ENCODE measurements around the gene ANTXR1. TPM values are rescaled to one million over a fixed set of nuclear protein-coding genes. Genes with fewer than 3 reads are reported as not detected.

Gene ANTXR1
- total RNA-seq, 1 experiment from 2014 or later, result 25.7 TPM

DNA sequence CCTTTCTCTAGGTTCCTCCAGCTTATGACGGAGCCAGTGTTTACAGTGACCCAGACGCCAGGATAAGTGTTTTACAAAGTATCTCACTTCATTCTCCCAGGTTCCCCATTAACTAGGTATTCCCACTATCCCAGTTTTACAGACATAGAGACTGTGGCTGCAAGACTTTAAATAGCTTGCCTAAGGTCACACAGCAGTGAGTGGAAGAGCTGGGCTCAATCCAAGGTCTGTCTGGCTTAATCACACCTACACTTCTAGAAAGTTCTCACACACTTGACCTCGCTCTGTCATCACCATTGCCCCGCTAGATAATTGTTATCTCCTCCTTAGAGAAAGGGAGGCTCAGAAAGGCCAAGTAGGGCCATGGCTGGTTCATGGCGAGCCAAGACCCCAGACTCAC lies 110.2 kb downstream of the ANTXR1 start:
- Histone ChIP-seq H3K27me3 (ENCODE audit: insufficient read depth, low read length) (no peaks in the 10 kb centered on the region), H3K4me1 (ENCODE audit: control insufficient read depth in 1 of 2, insufficient read depth in 2 of 2, low read length in 2 of 2) (no peaks in the 10 kb centered on the region), H3K9ac (ENCODE audit: low read length) (no peak overlapping the region), H4K20me1 (ENCODE audit: insufficient read depth) (no peaks in the 10 kb centered on the region), H3K9me3 (ENCODE audit: control insufficient read depth in 1 of 2, insufficient read depth in 1 of 2, low read depth in 1 of 2, low read length in 2 of 2) (no peaks in the 10 kb centered on the region), H3K27ac (ENCODE audit: low read depth, low read length) (no peak overlapping the region), H3K4me3 (replicated peaks in 1 of 2; ENCODE audit: low read depth in 1 of 2, low read length in 2 of 2) (no peak overlapping the region), H3K4me2 (ENCODE audit: low read length) (no peak overlapping the region), H3K36me3 (ENCODE audit: control insufficient read depth in 1 of 2, insufficient read depth in 2 of 2, low read length in 2 of 2) (no peaks in the 10 kb centered on the region), H2AFZ (ENCODE audit: low read depth, low read length, poor library complexity, severe bottlenecking) (no peak overlapping the region), H3K79me2 (ENCODE audit: insufficient read depth, low read length) (no peaks in the 10 kb centered on the region), H3K9me2 (ENCODE audit: insufficient read depth) (no peaks in the 10 kb centered on the region)
- CTCF ChIA-PET, result no interaction called here
- ATAC-seq (no peak), DNase-seq (ENCODE audit: low read depth, low spot score) (no peak)
- TF ChIP-seq POLR2A (IDR thresholded peaks at IDR 0.05; ENCODE audit: borderline replicate concordance, extremely low read depth, insufficient read depth, insufficient read length) (no peak), SP1 (IDR thresholded peaks at IDR 0.05; ENCODE audit: low read depth) (no peak), EZH2phosphoT487 (IDR thresholded peaks at IDR 0.05; ENCODE audit: borderline replicate concordance) (no peak), EZH2 (IDR thresholded peaks at IDR 0.05) (no peak), CEBPB (IDR thresholded peaks at IDR 0.05; ENCODE audit: low read depth) (no peak), CBX3 (IDR thresholded peaks at IDR 0.05; ENCODE audit: low read depth) (no peak)
- TF ChIP-seq, protein P1, sequence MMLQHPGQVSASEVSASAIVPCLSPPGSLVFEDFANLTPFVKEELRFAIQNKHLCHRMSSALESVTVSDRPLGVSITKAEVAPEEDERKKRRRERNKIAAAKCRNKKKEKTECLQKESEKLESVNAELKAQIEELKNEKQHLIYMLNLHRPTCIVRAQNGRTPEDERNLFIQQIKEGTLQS (IDR thresholded peaks at IDR 0.05), result no peak
- POLR2A ChIA-PET, result no interaction called here
- no TSS peak for BruUV-seq (replicated peaks)
- RAD21 ChIA-PET (ENCODE audit: low non-redundant PET in 1 of 2, low total read pairs in 2 of 2, uncharacterized antibody in 2 of 2, unreplicated experiment in 2 of 2), result no interaction called here
- intact Hi-C loops (cut with micrococcal nuclease), result no loop called here

DNA sequence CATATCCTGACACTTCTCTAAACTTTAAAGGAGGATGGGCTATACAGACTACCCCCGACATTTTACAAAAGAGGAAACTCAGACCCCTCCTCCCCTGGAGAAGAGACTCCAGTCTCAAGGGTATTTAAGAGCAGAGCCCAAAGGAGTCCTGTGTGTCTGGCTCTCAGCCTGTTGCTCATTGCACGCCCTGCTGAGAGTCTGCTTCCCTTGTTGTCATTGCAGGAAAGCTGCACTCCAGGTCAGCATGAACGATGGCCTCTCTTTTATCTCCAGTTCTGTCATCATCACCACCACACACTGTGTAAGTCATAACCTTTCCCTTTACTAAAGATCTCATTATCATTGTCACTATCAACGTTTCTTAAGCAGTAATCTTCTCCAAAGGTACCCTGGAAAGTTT lies 111.4 kb downstream of the ANTXR1 start:
- DNase-seq (ENCODE audit: low read depth, low spot score) (no peak), ATAC-seq (no peak)
- Histone ChIP-seq H3K9me2 (ENCODE audit: insufficient read depth) (no peaks in the 10 kb centered on the region), H3K4me1 (ENCODE audit: control insufficient read depth in 1 of 2, insufficient read depth in 2 of 2, low read length in 2 of 2) (no peaks in the 10 kb centered on the region), H3K27me3 (ENCODE audit: insufficient read depth, low read length) (no peaks in the 10 kb centered on the region), H3K9ac (ENCODE audit: low read length) (no peak overlapping the region), H3K79me2 (ENCODE audit: insufficient read depth, low read length) (no peaks in the 10 kb centered on the region), H4K20me1 (ENCODE audit: insufficient read depth) (no peaks in the 10 kb centered on the region), H2AFZ (ENCODE audit: low read depth, low read length, poor library complexity, severe bottlenecking) (no peak overlapping the region), H3K4me3 (replicated peaks in 1 of 2; ENCODE audit: low read depth in 1 of 2, low read length in 2 of 2) (no peak overlapping the region), H3K36me3 (ENCODE audit: control insufficient read depth in 1 of 2, insufficient read depth in 2 of 2, low read length in 2 of 2) (no peaks in the 10 kb centered on the region), H3K9me3 (ENCODE audit: control insufficient read depth in 1 of 2, insufficient read depth in 1 of 2, low read depth in 1 of 2, low read length in 2 of 2) (no peaks in the 10 kb centered on the region), H3K4me2 (ENCODE audit: low read length) (no peak overlapping the region), H3K27ac (ENCODE audit: low read depth, low read length) (no peak overlapping the region)
- ChIA-PET POLR2A (no interaction called here), CTCF (no interaction called here), RAD21 (ENCODE audit: low non-redundant PET in 1 of 2, low total read pairs in 2 of 2, uncharacterized antibody in 2 of 2, unreplicated experiment in 2 of 2) (no interaction called here)
- intact Hi-C loops (cut with micrococcal nuclease), result no loop called here
- BruUV-seq (replicated peaks), result no TSS peak
- TF ChIP-seq POLR2A (IDR thresholded peaks at IDR 0.05; ENCODE audit: borderline replicate concordance, extremely low read depth, insufficient read depth, insufficient read length), result no peak
- TF ChIP-seq CEBPB (IDR thresholded peaks at IDR 0.05; ENCODE audit: low read depth), result no peak
- no peak for TF ChIP-seq POLR2AphosphoS5 (IDR thresholded peaks at IDR 0.05; ENCODE audit: low read depth, low read length)
- TF ChIP-seq CBX3 (IDR thresholded peaks at IDR 0.05; ENCODE audit: low read depth), result no peak
- TF ChIP-seq FOSL1 (IDR thresholded peaks at IDR 0.05; ENCODE audit: low read depth), result no peak
- TF ChIP-seq ELF1 (IDR thresholded peaks at IDR 0.05; ENCODE audit: borderline replicate concordance, low read depth), result no peak
- TF ChIP-seq YY1 (IDR thresholded peaks at IDR 0.05; ENCODE audit: extremely low read depth, insufficient replicate concordance, low read depth, low read length), result no peak
- TF ChIP-seq JUND (IDR thresholded peaks at IDR 0.05), result no peak
- no peak for TF ChIP-seq SP1 (IDR thresholded peaks at IDR 0.05; ENCODE audit: low read depth)
- TF ChIP-seq, protein P2, sequence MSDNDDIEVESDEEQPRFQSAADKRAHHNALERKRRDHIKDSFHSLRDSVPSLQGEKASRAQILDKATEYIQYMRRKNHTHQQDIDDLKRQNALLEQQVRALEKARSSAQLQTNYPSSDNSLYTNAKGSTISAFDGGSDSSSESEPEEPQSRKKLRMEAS (IDR thresholded peaks at IDR 0.05), result no peak
- TF ChIP-seq, protein P3, sequence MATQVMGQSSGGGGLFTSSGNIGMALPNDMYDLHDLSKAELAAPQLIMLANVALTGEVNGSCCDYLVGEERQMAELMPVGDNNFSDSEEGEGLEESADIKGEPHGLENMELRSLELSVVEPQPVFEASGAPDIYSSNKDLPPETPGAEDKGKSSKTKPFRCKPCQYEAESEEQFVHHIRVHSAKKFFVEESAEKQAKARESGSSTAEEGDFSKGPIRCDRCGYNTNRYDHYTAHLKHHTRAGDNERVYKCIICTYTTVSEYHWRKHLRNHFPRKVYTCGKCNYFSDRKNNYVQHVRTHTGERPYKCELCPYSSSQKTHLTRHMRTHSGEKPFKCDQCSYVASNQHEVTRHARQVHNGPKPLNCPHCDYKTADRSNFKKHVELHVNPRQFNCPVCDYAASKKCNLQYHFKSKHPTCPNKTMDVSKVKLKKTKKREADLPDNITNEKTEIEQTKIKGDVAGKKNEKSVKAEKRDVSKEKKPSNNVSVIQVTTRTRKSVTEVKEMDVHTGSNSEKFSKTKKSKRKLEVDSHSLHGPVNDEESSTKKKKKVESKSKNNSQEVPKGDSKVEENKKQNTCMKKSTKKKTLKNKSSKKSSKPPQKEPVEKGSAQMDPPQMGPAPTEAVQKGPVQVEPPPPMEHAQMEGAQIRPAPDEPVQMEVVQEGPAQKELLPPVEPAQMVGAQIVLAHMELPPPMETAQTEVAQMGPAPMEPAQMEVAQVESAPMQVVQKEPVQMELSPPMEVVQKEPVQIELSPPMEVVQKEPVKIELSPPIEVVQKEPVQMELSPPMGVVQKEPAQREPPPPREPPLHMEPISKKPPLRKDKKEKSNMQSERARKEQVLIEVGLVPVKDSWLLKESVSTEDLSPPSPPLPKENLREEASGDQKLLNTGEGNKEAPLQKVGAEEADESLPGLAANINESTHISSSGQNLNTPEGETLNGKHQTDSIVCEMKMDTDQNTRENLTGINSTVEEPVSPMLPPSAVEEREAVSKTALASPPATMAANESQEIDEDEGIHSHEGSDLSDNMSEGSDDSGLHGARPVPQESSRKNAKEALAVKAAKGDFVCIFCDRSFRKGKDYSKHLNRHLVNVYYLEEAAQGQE (IDR thresholded peaks at IDR 0.05; ENCODE audit: low read depth), result no peak
- TF ChIP-seq, protein P1 (IDR thresholded peaks at IDR 0.05), result no peak
- no peak for TF ChIP-seq RAD21 (IDR thresholded peaks at IDR 0.05; ENCODE audit: low read depth)
- TF ChIP-seq EGR1 (IDR thresholded peaks at IDR 0.05; ENCODE audit: low read depth), result no peak

All from HCT116 (cell line).